Mucosa of descending colon (tissue), 3 donors: ENCODE data around the gene TLR6. TPM values are rescaled to one million over a fixed set of nuclear protein-coding genes. Genes with fewer than 3 reads are reported as not detected.
A peak's percentile ranks its signal among the peaks of the same experiment; 100 is the strongest.

Experiments used
- ATAC-seq: fragments of 200-7000 bp; cut with Tn5 transposase; one replicate; pipeline ENCODE4 v1.9.1; 2020; ENCODE audit warnings: mild to moderate bottlenecking, moderate library complexity
- DNase-seq, 3 donors: peaks; one replicate each; pipeline ENCODE4 v3.0.0-alpha.2; 2020
- H3K36me3 ChIP-seq: fragments of 200-600 bp; one replicate; pipeline ENCODE4 v1.8.0; 2021; ENCODE audit warnings: low read depth, mild to moderate bottlenecking
- H3K4me1 ChIP-seq: fragments of 200-600 bp; one replicate; pipeline ENCODE4 v1.8.0; 2021; ENCODE audit warnings: low read depth, mild to moderate bottlenecking
- H3K4me3 ChIP-seq: fragments of 200-600 bp; one replicate; pipeline ENCODE4 v1.8.0; 2021; ENCODE audit warnings: mild to moderate bottlenecking
- H3K9me3 ChIP-seq: fragments of 200-600 bp; one replicate; pipeline ENCODE4 v1.8.0; 2021; ENCODE audit warnings: mild to moderate bottlenecking
- intact Hi-C, 2 donors: fragments of 100-400 bp; cut with DNase I in 1 of 2; cut with micrococcal nuclease in 1 of 2; formaldehyde crosslinking; loops; one replicate each; pipeline versions ENCODE4 v1.11.0 to v1.11.1; 2022; cut with DNase I, micrococcal nuclease
- total RNA-seq, 3 donors: library from RNA; stranded (reverse); fragmentation: NEBNext Ultra II Directional in 2 of 3; extraction: Animal tissue kit (Norgen Biotek cat#: 25700) in 2 of 3; gene quantifications; one replicate each; pipeline versions ENCODE4 v1.2.1 to v1.2.4, GENCODE V29; 2021 to 2023
- TF ChIP-seq, protein P1 (sequence below): fragments of 200-600 bp; IDR thresholded peaks from one replicate; pipeline ENCODE4 v1.8.0; 2022; ENCODE audit warnings: antibody characterized with exemption, mild to moderate bottlenecking
- donor health status: DM: no; HTN: no; CAD: no; lungs with moderate emphysema.
- donor health status: DM: no; HTN: no; CAD: no.
- donor health status: DM: no; HTN: yes; CAD: no.

TLR6 gene
- total RNA-seq, 3 donors from 2014 or later: 1.3 to 3.6 (median 2.3) TPM

DNA sequence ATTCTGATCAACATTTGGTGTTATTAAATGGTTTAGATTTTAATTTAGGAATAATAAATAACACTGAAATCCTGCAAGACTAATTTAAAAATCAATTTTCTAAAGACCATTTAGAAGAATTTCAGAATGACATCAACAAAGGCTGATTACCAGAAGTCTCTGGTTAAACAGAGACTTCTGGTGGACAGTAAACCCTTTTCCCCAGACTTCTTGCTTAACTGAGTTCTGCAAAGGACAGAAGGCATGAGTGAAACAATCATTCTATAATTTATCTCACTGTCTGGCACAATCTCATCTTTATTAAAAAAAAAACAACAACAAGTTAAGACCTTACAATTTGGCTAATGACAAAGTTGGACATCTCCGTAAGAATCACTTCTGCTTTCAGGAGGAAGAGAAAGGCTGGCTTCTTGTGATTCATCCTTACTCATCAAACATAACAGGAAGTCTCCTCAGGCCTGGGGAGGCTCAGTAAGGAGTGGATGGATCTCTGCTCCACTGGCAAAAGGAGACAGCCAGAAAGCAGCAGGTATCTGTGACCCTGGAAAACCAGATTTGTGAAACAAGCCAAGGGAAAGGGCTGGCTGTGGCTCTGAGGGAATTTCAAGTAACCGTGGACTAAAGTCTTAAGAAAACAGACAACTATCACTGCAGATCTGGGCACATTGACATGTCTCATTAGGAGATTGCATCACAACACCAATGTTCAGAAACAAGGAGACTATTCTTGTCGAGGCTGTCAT, 908 bp upstream of the TLR6 start:
- Histone ChIP-seq H3K4me1 (peaks cover 3% of the 10 kb centered on the region), H3K4me3 (no peak overlapping the region), H3K36me3 (no peaks in the 10 kb centered on the region), H3K9me3 (no peaks in the 10 kb centered on the region)
- intact Hi-C loops: loop anchor here in 1 of 2 donors (5.0 kb wide), 1 partner anchor 100 kb away; no protein-coding TSS in a partner anchor
- DNase-seq (peak in 1 of 3 donors; percentile 45), ATAC-seq (peak; percentile 88)
- TF ChIP-seq, protein P1, sequence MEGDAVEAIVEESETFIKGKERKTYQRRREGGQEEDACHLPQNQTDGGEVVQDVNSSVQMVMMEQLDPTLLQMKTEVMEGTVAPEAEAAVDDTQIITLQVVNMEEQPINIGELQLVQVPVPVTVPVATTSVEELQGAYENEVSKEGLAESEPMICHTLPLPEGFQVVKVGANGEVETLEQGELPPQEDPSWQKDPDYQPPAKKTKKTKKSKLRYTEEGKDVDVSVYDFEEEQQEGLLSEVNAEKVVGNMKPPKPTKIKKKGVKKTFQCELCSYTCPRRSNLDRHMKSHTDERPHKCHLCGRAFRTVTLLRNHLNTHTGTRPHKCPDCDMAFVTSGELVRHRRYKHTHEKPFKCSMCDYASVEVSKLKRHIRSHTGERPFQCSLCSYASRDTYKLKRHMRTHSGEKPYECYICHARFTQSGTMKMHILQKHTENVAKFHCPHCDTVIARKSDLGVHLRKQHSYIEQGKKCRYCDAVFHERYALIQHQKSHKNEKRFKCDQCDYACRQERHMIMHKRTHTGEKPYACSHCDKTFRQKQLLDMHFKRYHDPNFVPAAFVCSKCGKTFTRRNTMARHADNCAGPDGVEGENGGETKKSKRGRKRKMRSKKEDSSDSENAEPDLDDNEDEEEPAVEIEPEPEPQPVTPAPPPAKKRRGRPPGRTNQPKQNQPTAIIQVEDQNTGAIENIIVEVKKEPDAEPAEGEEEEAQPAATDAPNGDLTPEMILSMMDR: no peak

DNA sequence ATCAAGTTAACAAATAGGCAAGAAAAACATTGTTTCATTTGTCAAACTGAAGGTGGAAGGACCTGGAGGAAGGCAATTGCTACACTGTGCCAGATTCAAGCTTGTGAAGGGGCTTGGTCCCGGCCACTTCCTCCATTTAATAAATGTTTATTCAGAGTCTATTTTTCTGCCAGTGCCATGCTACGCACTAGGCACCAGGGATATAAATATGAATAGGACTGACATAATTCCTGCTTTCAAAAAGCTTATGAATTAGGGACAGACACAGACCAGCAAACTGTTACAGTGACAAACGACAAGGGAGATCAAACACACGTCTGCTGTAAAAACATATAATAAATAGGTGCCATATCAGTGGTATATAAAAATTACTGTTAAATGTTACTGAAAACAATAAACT, 571 bp downstream of the TLR6 start:
- no peaks in the 10 kb centered on the region for H3K9me3 ChIP-seq
- TF ChIP-seq, protein P1: no peak
- ATAC-seq: peak; percentile 59
- intact Hi-C loops: loop anchor here in 1 of 2 donors (5.0 kb wide), 1 partner anchor 99 kb away; no protein-coding TSS in a partner anchor
- DNase-seq: no peak
- H3K36me3 ChIP-seq: no peaks in the 10 kb centered on the region
- peaks cover 3% of the 10 kb centered on the region for H3K4me1 ChIP-seq
- no peak overlapping the region for H3K4me3 ChIP-seq

DNA sequence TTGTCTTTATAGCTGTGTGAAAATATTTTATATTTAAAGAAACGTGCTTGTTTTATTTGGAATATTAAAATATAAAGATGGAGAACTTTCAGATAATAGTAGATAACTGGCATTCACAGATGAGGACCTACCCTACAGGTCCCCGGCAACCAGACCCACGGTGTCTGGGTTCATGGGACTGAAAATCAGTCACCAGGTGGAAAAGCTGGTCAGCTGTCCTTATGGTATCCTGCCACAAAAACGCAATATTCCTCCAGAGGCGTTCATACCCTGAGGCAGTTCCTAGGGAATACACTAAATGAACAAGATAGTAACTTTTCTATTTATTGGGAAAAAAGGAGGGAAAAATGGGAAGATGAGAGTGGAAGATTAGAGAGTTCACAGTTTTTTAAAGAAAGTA, 1.2 kb downstream of the TLR6 start:
- no peaks in the 10 kb centered on the region for H3K36me3 ChIP-seq
- H3K4me3 ChIP-seq: no peak overlapping the region
- TF ChIP-seq, protein P1: no peak
- no peaks in the 10 kb centered on the region for H3K9me3 ChIP-seq
- H3K4me1 ChIP-seq: peaks cover 3% of the 10 kb centered on the region
- DNase-seq: no peak
- no peak for ATAC-seq
- intact Hi-C loops: loop anchor here in 1 of 2 donors (5.0 kb wide), 1 partner anchor 98 kb away; no protein-coding TSS in a partner anchor

DNA sequence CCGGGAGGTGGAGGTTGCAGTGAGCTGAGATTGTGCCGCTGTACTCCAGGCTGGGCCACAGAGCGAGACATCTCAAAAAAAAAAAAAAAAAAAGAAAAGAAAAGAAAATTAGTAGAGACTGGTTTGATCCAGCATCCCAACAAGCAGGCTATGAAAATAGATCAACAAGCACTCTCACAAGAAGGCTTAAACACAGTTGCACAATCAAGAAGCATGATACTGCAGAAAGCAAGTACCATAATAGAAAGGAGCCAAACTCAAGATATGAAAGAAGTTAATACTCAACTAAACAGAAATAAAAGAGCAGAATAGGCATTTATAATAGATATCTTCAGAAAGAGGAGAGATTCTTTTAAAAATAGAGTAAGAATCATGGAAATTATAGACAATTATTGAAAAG, 10.6 kb downstream of the TLR6 start:
- H3K4me1 ChIP-seq: no peaks in the 10 kb centered on the region
- no peak for DNase-seq
- TF ChIP-seq, protein P1: no peak
- ATAC-seq: no peak
- intact Hi-C loops: no loop called here
- no peaks in the 10 kb centered on the region for H3K9me3 ChIP-seq
- H3K4me3 ChIP-seq: no peak overlapping the region
- no peaks in the 10 kb centered on the region for H3K36me3 ChIP-seq

DNA sequence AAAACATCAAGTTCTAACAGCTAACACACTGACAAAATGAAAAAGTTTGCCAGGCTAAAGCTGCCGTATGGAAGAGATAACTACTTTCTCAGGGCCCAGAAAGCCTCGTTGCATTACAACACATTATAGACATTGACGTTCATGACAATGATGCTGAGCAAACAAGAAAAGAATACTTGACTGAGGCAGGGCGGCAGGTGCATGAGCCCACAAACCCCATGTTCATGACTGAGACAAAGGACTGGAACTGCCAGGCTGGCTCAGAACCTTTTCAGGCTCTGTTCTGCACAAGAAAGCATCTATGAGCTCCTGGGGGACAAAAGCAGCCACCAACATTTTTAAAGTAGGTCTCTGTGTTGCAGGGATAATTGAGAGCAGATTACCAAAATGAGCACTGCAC, 13.6 kb downstream of the TLR6 start:
- ATAC-seq (no peak), DNase-seq (no peak)
- intact Hi-C loops: no loop called here
- Histone ChIP-seq H3K36me3 (no peaks in the 10 kb centered on the region), H3K4me1 (no peaks in the 10 kb centered on the region), H3K4me3 (no peak overlapping the region), H3K9me3 (no peaks in the 10 kb centered on the region)
- TF ChIP-seq, protein P1: no peak
